K562 (cell line): Measurements from ENCODE around the gene POLR2A. TPM values are rescaled to one million over a fixed set of nuclear protein-coding genes. Genes with fewer than 3 reads are reported as not detected.

Experiments used
- DNMT1 ChIP-seq: fragments of 450-650 bp; IDR thresholded peaks from 2 replicates; pipeline ENCODE4 v1.6.1; 2016; ENCODE audit warnings: antibody characterized with exemption, mild to moderate bottlenecking
- ELK3 ChIP-seq: fragments of 450-650 bp; formaldehyde crosslinking; IDR thresholded peaks from 2 replicates; pipeline ENCODE4 v1.4.0; 2020; ENCODE audit warnings: mild to moderate bottlenecking
- FOXA1 ChIP-seq: fragments of 450-650 bp; IDR thresholded peaks from 2 replicates; pipeline ENCODE4 v1.6.1; 2016; ENCODE audit warnings: mild to moderate bottlenecking, borderline replicate concordance
- GATAD2B ChIP-seq: fragments of 450-650 bp; IDR thresholded peaks from 2 replicates; pipeline ENCODE4 v1.6.1; 2017; ENCODE audit warnings: mild to moderate bottlenecking, borderline replicate concordance
- HES1 ChIP-seq: fragments of 450-650 bp; IDR thresholded peaks from 2 replicates; pipeline ENCODE4 v1.6.1; 2016; ENCODE audit warnings: low read depth, mild to moderate bottlenecking, moderate library complexity
- JUN ChIP-seq, 2 experiments: sonication (generic) in 1 of 2; formaldehyde crosslinking in 1 of 2; IDR thresholded peaks; 2 replicates each; pipeline versions ENCODE4 v1.6.1 to v1.8.0; 2012 to 2022; ENCODE audit warnings: borderline replicate concordance in 2 of 2, mild to moderate bottlenecking in 2 of 2, improper control_type of control experiment in 1 of 2, low read depth in 1 of 2, low read length in 1 of 2, missing genetic modification reagents in 1 of 2
- LEF1 ChIP-seq: fragments of 450-650 bp; IDR thresholded peaks from 2 replicates; pipeline ENCODE4 v1.6.1; 2016; ENCODE audit warnings: mild to moderate bottlenecking
- NFIC ChIP-seq: fragments of 450-650 bp; IDR thresholded peaks from 2 replicates; pipeline ENCODE4 v1.6.1; 2017; ENCODE audit warnings: mild to moderate bottlenecking, inconsistent platforms
- SMARCC2 ChIP-seq: fragments of 450-650 bp; IDR thresholded peaks from 2 replicates; pipeline ENCODE4 v1.6.1; 2017; ENCODE audit warnings: antibody characterized with exemption, moderate library complexity, mild to moderate bottlenecking, low read depth
- SNAPC5 ChIP-seq: fragments of 250-450 bp; sonication (Bioruptor Pico); IDR thresholded peaks from 2 replicates; pipeline ENCODE4 v1.8.0; 2021; ENCODE audit warnings: moderate library complexity, mild to moderate bottlenecking, inconsistent platforms
- TSHZ1 ChIP-seq: fragments of 250-450 bp; sonication (Bioruptor Pico); IDR thresholded peaks from 2 replicates; pipeline ENCODE4 v1.4.0; 2020; ENCODE audit warnings: mild to moderate bottlenecking, moderate library complexity
- VEZF1 ChIP-seq: fragments of 200-800 bp; sonication (Bioruptor generic); IDR thresholded peaks from 2 replicates; pipeline ENCODE4 v1.6.1; 2017; ENCODE audit warnings: missing genetic modification characterization, missing compliant biosample characterization
- ZBTB26 ChIP-seq: fragments of 450-650 bp; formaldehyde crosslinking; IDR thresholded peaks from 2 replicates; pipeline ENCODE4 v1.4.0; 2022; ENCODE audit warnings: missing genetic modification characterization
- ZFP1 ChIP-seq: fragments of 450-650 bp; formaldehyde crosslinking; IDR thresholded peaks from 2 replicates; pipeline ENCODE4 v1.4.0; 2020; ENCODE audit warnings: mild to moderate bottlenecking, mixed read lengths
- ZNF699 ChIP-seq: fragments of 250-450 bp; sonication (Bioruptor Pico); IDR thresholded peaks from 2 replicates; pipeline ENCODE4 v1.8.0; 2021; ENCODE audit warnings: mild to moderate bottlenecking, moderate library complexity; ENCODE audit not compliant: insufficient replicate concordance
- ZNF740 ChIP-seq, 3 experiments: fragments of 200-800 bp in 1 of 3; sonication (Bioruptor generic) in 1 of 3; sonication (generic) in 1 of 3; formaldehyde crosslinking in 1 of 3; IDR thresholded peaks; 2 replicates each; pipeline versions ENCODE4 v1.6.1 to v1.8.0; 2016 to 2022; ENCODE audit warnings: mild to moderate bottlenecking in 2 of 3, missing compliant biosample characterization in 2 of 3, missing genetic modification characterization in 2 of 3, missing genetic modification reagents in 1 of 3
- ZNF830 ChIP-seq: fragments of 250-450 bp; sonication (Bioruptor Pico); IDR thresholded peaks from 2 replicates; pipeline ENCODE4 v1.5.0; 2021; ENCODE audit warnings: mild to moderate bottlenecking
- polyA plus RNA-seq, 8 experiments: library from polyadenylated mRNA; depleted of rRNA in 4 of 8; stranded (reverse) in 5 of 8; unstranded in 3 of 8; fragments of >200 nt; fragmentation: Nextera tagmentation in 2 of 8; fragmentation: Illumina TruSeq in 1 of 8; extraction: Ambion mirVana in 2 of 8; extraction: Trizol in 1 of 8; gene quantifications; 2 replicates each; pipeline versions ENCODE4 v1.2.1 to v1.2.3, GENCODE V29; 2011 to 2014; ENCODE audit warnings: inconsistent platforms in 1 of 8, missing spikeins in 1 of 8
- total RNA-seq, 7 experiments: library from RNA; depleted of rRNA in 6 of 7; stranded (reverse); fragments of >200 nt in 6 of 7; fragmentation: Illumina TruSeq in 2 of 7; extraction: Trizol in 2 of 7; gene quantifications; 2 replicates each; pipeline versions ENCODE4 v1.2.1 to v1.2.3, GENCODE V29; 2011 to 2021; ENCODE audit warnings: low replicate concordance in 1 of 7

The POLR2A gene
- total and polyA plus RNA-seq, 9 of the 15 experiments (the other 6 are each of a cell fraction or from before 2014, with no cell fraction given): 1.3 to 109 (median 12.4) TPM

- no peak for TF ChIP-seq ZNF830 (CRISPR knock-in tag)
- no peak for TF ChIP-seq LEF1
- no peak for TF ChIP-seq ZFP1 (CRISPR knock-in tag)
- TF ChIP-seq DNMT1: no peak
- no peak for TF ChIP-seq ZBTB26
- no peak for TF ChIP-seq ZNF699 (CRISPR knock-in tag)
- no peak for TF ChIP-seq HES1
- TF ChIP-seq VEZF1 (CRISPR knock-in tag): 0 out of 2 replicates have a peak, but pooled peaks have one; percentile 0
- TF ChIP-seq NFIC: 0 out of 2 replicates have a peak, but pooled peaks have one; percentile 28
- no peak for TF ChIP-seq JUN (IDR thresholded peaks at IDR 0.05; ENCODE audit: borderline replicate concordance, low read depth, low read length)
- no peak for TF ChIP-seq JUN (CRISPR knock-in tag; IDR thresholded peaks at IDR 0.05; ENCODE audit: borderline replicate concordance)
- no peak for TF ChIP-seq SNAPC5 (CRISPR knock-in tag)
- TF ChIP-seq ZNF740 (CRISPR knock-in tag; IDR thresholded peaks at IDR 0.05): no peak
- no peak for TF ChIP-seq ZNF740 (tag; IDR thresholded peaks at IDR 0.05)
- no peak for TF ChIP-seq SMARCC2
- TF ChIP-seq TSHZ1 (CRISPR knock-in tag): no peak
- no peak for TF ChIP-seq FOXA1
- TF ChIP-seq ELK3 (CRISPR knock-in tag): no peak
- TF ChIP-seq GATAD2B: no peak
Measured at GRCh38 chr17:7445619-7445968, 38.6 kb upstream of the POLR2A start (continued).
